ENCODE measurements around the gene CYB5R3.
"Not testable (repeated sequence)": the region's sequence is repeated elsewhere in the genome, so short reads cannot be mapped to it uniquely, and the experiment has no call there.

CYB5R3 gene

GRCh38 chr22:42677936-42678335 is 28.7 kb upstream of the CYB5R3 start:
- DNase-seq, result not testable (repeated sequence)

- no peak for DNase-seq
Measured at GRCh38 chr22:42676059-42676607, 26.9 kb upstream of the CYB5R3 start.

DNA sequence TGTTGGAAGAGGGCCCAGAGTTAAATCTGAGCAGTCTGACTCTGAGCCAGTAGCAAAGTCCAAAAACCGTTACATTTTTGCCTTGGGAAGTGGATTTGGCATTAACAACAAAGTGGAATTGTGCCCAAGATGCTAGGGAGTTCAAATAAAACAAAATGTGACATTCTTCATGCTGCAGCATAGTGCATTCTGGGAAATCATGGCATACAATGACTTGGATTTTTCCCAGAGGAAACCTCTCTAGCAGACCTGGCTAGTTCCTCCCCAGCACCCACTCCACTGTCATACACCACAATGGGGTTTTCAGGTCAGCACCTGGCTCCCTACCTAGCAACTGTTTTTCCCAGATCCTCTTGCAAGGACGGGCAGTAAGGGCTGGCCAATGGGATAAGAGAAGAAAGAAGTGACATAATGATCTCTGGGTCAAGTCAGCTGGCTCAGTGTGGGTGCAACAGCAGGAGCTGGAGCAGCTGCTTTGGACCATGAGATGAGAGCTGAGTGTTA is 24.8 kb upstream of the CYB5R3 start:
- DNase-seq, result no peak

- not testable (repeated sequence) for DNase-seq
Measured at GRCh38 chr22:42673071-42673470, 23.9 kb upstream of the CYB5R3 start.

DNA sequence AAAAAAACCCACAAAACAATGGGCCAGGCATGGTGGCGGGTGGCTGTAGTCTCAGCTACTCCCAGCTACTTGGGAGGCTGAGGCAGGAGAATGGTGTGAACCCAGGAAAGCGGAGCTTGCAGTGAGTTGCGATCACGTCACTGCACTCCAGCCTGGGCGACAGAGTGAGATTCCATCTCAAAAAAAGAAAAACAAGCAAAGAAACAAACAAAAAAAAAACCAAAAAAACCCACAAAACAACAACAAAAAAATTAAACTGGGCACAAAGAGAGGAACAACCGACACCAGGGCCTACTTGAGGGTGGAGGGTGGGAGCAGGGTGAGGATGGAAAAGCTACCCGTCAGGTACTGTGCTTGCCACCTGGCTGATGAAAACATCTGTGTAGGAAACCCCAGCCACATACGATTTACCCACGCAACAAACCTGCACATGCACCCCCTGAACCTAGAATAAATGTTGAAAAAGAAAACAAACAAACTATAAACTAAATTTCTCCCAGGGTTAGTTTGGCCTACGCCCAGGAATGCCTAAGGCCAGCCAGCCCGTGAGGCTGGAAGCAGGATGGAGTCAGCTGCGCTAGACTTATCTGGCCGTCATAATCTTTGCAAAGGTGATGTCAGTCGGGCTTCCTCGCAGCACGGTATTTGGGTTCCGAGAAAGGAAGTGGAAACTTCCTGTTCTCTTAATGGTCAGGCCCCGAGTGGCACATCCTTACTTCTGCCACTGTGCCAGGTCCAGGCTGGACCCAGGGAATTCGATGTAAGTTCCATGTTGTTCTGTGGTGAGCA is 21.9 kb upstream of the CYB5R3 start:
- no peak for DNase-seq

- DNase-seq, result no peak
Measured at GRCh38 chr22:42670046-42670445, 20.9 kb upstream of the CYB5R3 start.

GRCh38 chr22:42666393-42666792 is 17.2 kb upstream of the CYB5R3 start:
- not testable (repeated sequence) for DNase-seq

DNA sequence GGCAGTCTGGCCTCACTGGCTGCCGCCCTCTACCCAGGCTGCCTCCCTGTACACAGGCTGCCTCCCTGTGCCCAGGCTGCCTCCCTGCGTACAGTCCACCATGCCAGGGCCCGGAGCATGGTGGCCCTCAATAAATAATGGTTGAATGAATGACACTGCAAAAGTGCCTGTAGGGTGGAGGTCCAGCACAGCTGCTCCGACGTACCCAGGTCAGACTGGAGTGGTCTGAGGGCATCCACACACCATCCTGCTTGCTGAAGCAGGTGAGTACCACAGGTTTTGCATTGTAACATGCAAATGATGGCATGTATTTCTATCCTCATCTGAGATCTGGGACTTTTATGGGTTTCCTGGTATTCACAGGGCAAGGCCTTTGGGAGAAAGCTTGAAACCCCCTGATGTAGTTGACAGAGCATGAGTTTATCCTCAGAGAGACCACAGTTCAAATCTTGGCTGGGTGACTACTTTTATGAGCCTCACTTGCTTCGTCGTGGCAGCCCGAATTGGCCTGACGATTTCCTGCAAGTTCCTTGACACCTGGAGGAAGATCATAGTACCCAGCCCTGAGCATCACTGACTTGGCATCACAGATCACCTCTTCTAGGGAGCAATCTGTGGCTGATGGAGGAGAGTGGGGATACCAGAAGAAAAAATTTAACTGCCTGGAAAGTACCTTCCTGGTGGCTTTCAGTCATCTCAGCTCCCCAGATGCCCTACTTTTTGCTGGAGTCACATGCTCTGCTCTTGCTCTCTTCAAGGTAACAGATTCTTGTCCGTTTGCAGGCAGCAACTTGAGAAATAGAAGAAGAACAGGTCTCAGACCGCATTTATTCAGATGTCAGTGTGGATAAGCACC is 16.0 kb upstream of the CYB5R3 start:
- DNase-seq, result no peak

DNA sequence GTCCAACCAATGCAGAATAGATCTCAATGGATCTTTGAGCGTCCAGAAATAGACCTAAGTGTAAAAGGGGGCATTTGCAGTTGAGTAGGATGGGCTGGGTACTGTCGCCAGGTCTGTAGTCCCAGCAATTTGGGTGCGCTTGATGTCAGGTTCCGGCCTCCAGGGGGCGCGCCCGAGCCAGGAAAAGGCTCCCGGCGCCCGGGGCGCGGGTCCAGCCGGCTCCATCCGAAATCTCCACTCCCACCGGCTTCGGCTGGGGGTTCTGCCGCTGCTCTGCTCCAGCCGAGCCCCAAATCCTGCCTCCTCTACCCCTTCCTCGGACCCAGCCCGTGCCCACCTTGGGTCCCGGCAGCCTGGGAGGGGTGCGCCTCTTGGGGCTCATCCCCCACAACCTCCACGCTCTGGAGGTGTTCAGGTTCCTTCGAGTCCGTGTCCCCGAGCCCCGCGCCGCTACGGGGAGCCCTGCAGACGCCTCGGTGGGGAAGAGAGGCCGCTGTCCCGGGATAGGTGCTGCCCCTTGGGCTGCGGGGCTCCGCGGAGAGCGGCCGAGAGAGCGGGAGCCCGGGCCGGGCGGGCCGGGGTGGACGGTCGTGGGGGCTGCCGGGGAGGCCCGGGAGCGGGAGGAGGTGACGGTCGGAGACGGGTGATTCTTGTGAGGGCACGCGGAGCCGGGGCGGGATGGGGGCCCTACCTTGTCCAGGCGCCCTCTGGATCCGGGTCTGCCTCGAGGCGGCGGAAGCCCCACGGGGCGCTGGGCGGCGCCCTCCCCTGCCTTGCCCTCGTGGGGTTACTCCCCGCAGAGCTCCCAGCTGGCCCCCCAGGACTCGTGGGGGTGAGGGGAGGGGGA is 13.0 kb upstream of the CYB5R3 start:
- peak; percentile 80 for DNase-seq

- DNase-seq, result no peak
Measured at GRCh38 chr22:42656578-42656977, 7.4 kb upstream of the CYB5R3 start.

GRCh38 chr22:42655693-42656092 is 6.5 kb upstream of the CYB5R3 start:
- no peak for DNase-seq

- no peak for DNase-seq
Measured at GRCh38 chr22:42654436-42655073, 5.4 kb upstream of the CYB5R3 start.

DNA sequence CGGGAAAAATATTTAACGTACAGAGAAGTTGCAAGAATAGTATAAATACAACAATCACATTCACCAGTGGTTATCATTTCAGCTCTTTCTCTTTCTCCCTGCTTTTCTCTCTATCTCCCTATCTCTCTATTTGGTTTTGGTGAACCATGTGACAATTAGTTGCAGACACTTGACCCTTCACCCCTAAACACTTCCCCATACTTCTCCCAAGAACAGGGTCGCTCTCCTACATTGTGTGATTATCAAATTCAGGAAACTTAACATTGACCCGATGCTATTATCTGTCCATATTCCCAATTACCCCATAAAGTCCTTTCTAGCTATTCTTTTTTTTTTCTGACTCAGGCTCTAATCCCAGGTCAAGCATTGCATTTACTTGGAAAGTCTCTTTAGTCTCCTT is 4.8 kb upstream of the CYB5R3 start:
- no peak for DNase-seq

DNA sequence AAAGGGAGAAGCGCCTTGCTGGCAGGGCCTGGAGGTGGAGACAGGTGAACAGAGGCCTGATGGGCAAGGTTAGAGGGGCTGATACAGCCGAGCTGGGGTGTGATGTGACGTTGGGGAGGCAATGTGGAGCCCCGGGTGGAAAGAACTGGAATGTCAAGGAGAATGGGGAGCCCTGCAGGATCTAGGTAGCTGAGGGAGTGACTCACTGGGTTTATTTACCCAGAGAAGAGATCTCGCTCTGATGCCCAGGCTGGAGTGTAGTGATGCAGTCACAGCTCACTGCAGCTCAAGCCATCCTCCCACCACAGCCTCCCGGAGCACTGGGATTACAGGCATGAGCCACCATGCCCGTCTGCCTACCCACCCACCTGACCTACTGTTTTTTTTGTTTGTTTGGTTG is 1.9 kb upstream of the CYB5R3 start:
- DNase-seq, result no peak

- DNase-seq, result peak; percentile 53
Measured at GRCh38 chr22:42648368-42649245, 585 bp downstream of the CYB5R3 start.

DNA sequence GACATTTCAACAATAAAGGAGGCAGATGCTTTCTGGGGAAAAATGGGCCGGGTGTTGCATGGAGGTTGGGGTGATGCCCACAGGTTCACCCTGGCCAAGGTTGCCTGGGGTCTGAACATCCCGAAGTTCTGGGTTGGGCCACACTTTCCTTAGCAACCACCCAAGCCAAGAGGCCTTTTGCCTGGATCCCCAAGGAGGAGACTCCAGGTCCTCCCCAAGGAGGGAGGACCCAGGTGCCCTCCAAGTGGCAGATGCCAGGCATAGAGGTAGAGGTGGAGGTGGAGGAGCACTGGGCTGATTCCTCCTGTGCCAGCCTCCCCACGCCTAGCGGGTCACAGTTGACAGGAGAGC is 1.2 kb downstream of the CYB5R3 start:
- no peak for DNase-seq

- no peak for DNase-seq
Measured at GRCh38 chr22:42646569-42647525, 2.3 kb downstream of the CYB5R3 start.

GRCh38 chr22:42645938-42646568 is 3.1 kb downstream of the CYB5R3 start:
- DNase-seq, result no peak

GRCh38 chr22:42645341-42645937 is 3.8 kb downstream of the CYB5R3 start:
- DNase-seq, result no peak

Measured in CD4-positive, alpha-beta T cell treated with Interleukin-17A for 1 hour (primary cell).